Panc1 (cell line): ENCODE results near the gene KRT72. TPM values are rescaled to one million over a fixed set of nuclear protein-coding genes. Genes with fewer than 3 reads are reported as not detected.

ENCODE experiments used
- ATAC-seq: fragments of 200-7000 bp; cut with Tn5 transposase; 2 replicates; pipeline ENCODE4 v1.9.1; 2020; ENCODE audit warnings: mild to moderate bottlenecking, moderate library complexity
- BruUV-seq: library from RNA; stranded (reverse); fragments of 400-500 nt; replicated peaks from 2 replicates; lab custom pipeline; 2021; lab: Mats Ljungman, UMichigan
- CTCF ChIA-PET: fragments of 300-600 bp; sonication (Branson Sonifier 250); formaldehyde crosslinking; loops from one replicate; lab custom pipeline; 2022; ENCODE audit warnings: antibody characterized with exemption; lab: Charles Lee
- POLR2A ChIA-PET: fragments of 300-600 bp; sonication (Branson Sonifier 250); formaldehyde crosslinking; loops from one replicate; lab custom pipeline; 2022; ENCODE audit warnings: antibody characterized with exemption; lab: Charles Lee
- DNase-seq: peaks from one replicate; pipeline ENCODE4 v3.0.0-alpha.2; 2010; ENCODE audit warnings: low read depth, low spot score
- H3K27ac ChIP-seq: 2 replicates; pipeline ENCODE4 v1.5.1; 2011; ENCODE audit warnings: mild to moderate bottlenecking, low read length, inconsistent platforms
- H3K27me3 ChIP-seq: fragments of 200-500 bp; sonication (Bioruptor generic); 2 replicates; pipeline ENCODE4 v1.6.0; 2014; ENCODE audit warnings: low read length, inconsistent platforms; ENCODE audit not compliant: control insufficient read depth, insufficient read depth
- H3K36me3 ChIP-seq: fragments of 200-500 bp; sonication (Bioruptor generic); 2 replicates; pipeline ENCODE4 v1.5.1; 2014; ENCODE audit warnings: inconsistent platforms, mild to moderate bottlenecking, low read length, moderate library complexity; ENCODE audit not compliant: control insufficient read depth, insufficient read depth
- H3K4me1 ChIP-seq: 2 replicates; pipeline ENCODE4 v1.5.1; 2011; ENCODE audit warnings: inconsistent platforms, mild to moderate bottlenecking, low read length, moderate library complexity; ENCODE audit not compliant: control insufficient read depth, insufficient read depth
- H3K4me3 ChIP-seq, 2 experiments: 2 replicates each; pipeline ENCODE4 v1.5.1; 2011 to 2012; ENCODE audit warnings: low read depth in 2 of 2, low read length in 2 of 2, mild to moderate bottlenecking in 2 of 2, inconsistent platforms in 1 of 2, moderate library complexity in 1 of 2
- H3K9me3 ChIP-seq: fragments of 200-500 bp; sonication (Bioruptor generic); 2 replicates; pipeline ENCODE4 v1.5.1; 2014; ENCODE audit warnings: low read depth, mild to moderate bottlenecking, inconsistent platforms, low read length, moderate library complexity; ENCODE audit not compliant: control insufficient read depth, insufficient read depth
- CTCF ChIP-seq: fragments of 450-650 bp; IDR thresholded peaks from 2 replicates; pipeline ENCODE4 v1.5.1; 2017; ENCODE audit warnings: mild to moderate bottlenecking
- POLR2AphosphoS5 ChIP-seq: IDR thresholded peaks from 2 replicates; pipeline ENCODE4 v1.6.1; 2012; ENCODE audit warnings: mild to moderate bottlenecking, low read depth, low read length, moderate library complexity
- REST ChIP-seq, 2 experiments: IDR thresholded peaks; 2 replicates each; pipeline ENCODE4 v1.6.1; 2011 to 2012; ENCODE audit warnings: low read depth in 2 of 2, control low read depth in 1 of 2, low read length in 1 of 2, mild to moderate bottlenecking in 1 of 2, moderate library complexity in 1 of 2; ENCODE audit not compliant: insufficient read depth in 1 of 2
- SIN3A ChIP-seq: IDR thresholded peaks from 2 replicates; pipeline ENCODE4 v1.6.1; 2012; ENCODE audit warnings: low read depth, mild to moderate bottlenecking, low read length, moderate library complexity, borderline replicate concordance; ENCODE audit not compliant: insufficient read depth
- TCF7L2 ChIP-seq: IDR thresholded peaks from 2 replicates; pipeline ENCODE4 v1.6.1; 2011; ENCODE audit warnings: mild to moderate bottlenecking, low read depth, low read length, inconsistent platforms
- in situ Hi-C: cut with HindIII; loops from 2 replicates; pipeline ENCODE4 v1.10.0; 2016; ENCODE audit warnings: low sequenced_read_pairs, low pct_unique_long_range_greater_than_20kb
- intact Hi-C: fragments of 100-400 bp; cut with micrococcal nuclease; formaldehyde crosslinking; loops from one replicate; pipeline ENCODE4 v1.10.0; 2022; ENCODE audit not compliant: unreplicated experiment
- total RNA-seq: library from RNA; stranded (reverse); gene quantifications from one replicate; pipeline ENCODE4 v1.2.1, GENCODE V29; 2021; ENCODE audit not compliant: unreplicated experiment

KRT72 gene
- total RNA-seq, 1 experiment from 2014 or later = not detected

GRCh38 chr12:52541709-52542108 lies 59.6 kb downstream of the KRT72 start:
- H3K36me3 ChIP-seq = no peaks in the 10 kb centered on the region
- H3K27me3 ChIP-seq = no peaks in the 10 kb centered on the region
- intact Hi-C loops (no loop called here), in situ Hi-C loops (no loop called here)
- H3K4me1 ChIP-seq = peaks cover 10% of the 10 kb centered on the region
- CTCF ChIA-PET = no interaction called here
- no TSS peak for BruUV-seq
- H3K27ac ChIP-seq = no peak overlapping the region
- POLR2A ChIA-PET = no interaction called here
- H3K4me3 ChIP-seq = no peak overlapping the region
- ATAC-seq = no peak
- no peaks in the 10 kb centered on the region for H3K9me3 ChIP-seq
- no peak for DNase-seq
- TF ChIP-seq POLR2AphosphoS5 (no peak), TCF7L2 (no peak), REST (IDR thresholded peaks at IDR 0.05; ENCODE audit: insufficient read depth in 1 of 2, low read depth in 2 of 2, low read length in 1 of 2) (no peak), SIN3A (no peak), CTCF (no peak)

- CTCF ChIA-PET = interaction anchor here (0.7 kb wide), 1 partner anchor 212 kb away, joined by 3 read pairs; no protein-coding TSS in a partner anchor
- TF ChIP-seq TCF7L2 = no peak
Observed at GRCh38 chr12:52540531-52540930, 60.7 kb downstream of the KRT72 start.

GRCh38 chr12:52539821-52540173 lies 61.5 kb downstream of the KRT72 start:
- no peaks in the 10 kb centered on the region for H3K36me3 ChIP-seq
- CTCF ChIA-PET = no interaction called here
- peaks cover 10% of the 10 kb centered on the region for H3K4me1 ChIP-seq
- DNase-seq (no peak), ATAC-seq (no peak)
- H3K27me3 ChIP-seq = no peaks in the 10 kb centered on the region
- intact Hi-C loops = no loop called here
- no peak for TF ChIP-seq SIN3A
- H3K4me3 ChIP-seq = no peak overlapping the region
- no peak overlapping the region for H3K27ac ChIP-seq
- no TSS peak for BruUV-seq
- POLR2A ChIA-PET = no interaction called here
- no peaks in the 10 kb centered on the region for H3K9me3 ChIP-seq
- in situ Hi-C loops = no loop called here

More at GRCh38 chr12:52540531-52540930, 60.7 kb downstream of the KRT72 start:
- no peak for DNase-seq
- POLR2A ChIA-PET = no interaction called here
- H3K4me3 ChIP-seq = no peak overlapping the region
- peaks cover 10% of the 10 kb centered on the region for H3K4me1 ChIP-seq
- in situ Hi-C loops (no loop called here), intact Hi-C loops (no loop called here)
- no peaks in the 10 kb centered on the region for H3K9me3 ChIP-seq
- H3K36me3 ChIP-seq = no peaks in the 10 kb centered on the region
- no peaks in the 10 kb centered on the region for H3K27me3 ChIP-seq
- BruUV-seq = no TSS peak
- ATAC-seq = no peak
- H3K27ac ChIP-seq = no peak overlapping the region
